Ascending aorta (tissue), 2 donors: ENCODE data around the gene HTATSF1. TPM values are rescaled to one million over a fixed set of nuclear protein-coding genes. Genes with fewer than 3 reads are reported as not detected.

ENCODE experiments used
- DNase-seq, 2 donors: peaks; one replicate each; pipeline ENCODE4 v3.0.0-alpha.2; 2019; ENCODE audit warnings: low spot score in 2 of 2
- H3K27ac ChIP-seq, 2 donors: fragments of 200-600 bp; sonication (generic); one replicate each; pipeline ENCODE4 v1.5.1; 2016 to 2017; ENCODE audit warnings: mild to moderate bottlenecking in 1 of 2
- H3K27me3 ChIP-seq: fragments of 200-600 bp; sonication (generic); one replicate; pipeline ENCODE4 v1.5.1; 2017
- H3K36me3 ChIP-seq, 2 donors: fragments of 200-600 bp; sonication (generic); one replicate each; pipeline ENCODE4 v1.5.1; 2016
- H3K4me1 ChIP-seq, 2 donors: fragments of 200-600 bp; sonication (generic); one replicate each; pipeline ENCODE4 v1.5.1; 2016 to 2017; ENCODE audit warnings: mild to moderate bottlenecking in 1 of 2
- H3K4me3 ChIP-seq, 2 donors: fragments of 200-600 bp; sonication (generic); one replicate each; pipeline ENCODE4 v1.5.1; 2016 to 2017; ENCODE audit warnings: mild to moderate bottlenecking in 1 of 2
- H3K9me3 ChIP-seq, 2 donors: fragments of 200-600 bp; sonication (generic); one replicate each; pipeline ENCODE4 v1.5.1; 2016
- intact Hi-C: fragments of 100-400 bp; cut with DNase I; formaldehyde crosslinking; loops from one replicate; pipeline ENCODE4 v1.15.1; 2023
- total RNA-seq: library from RNA; depleted of rRNA; stranded (reverse); fragments of >200 nt; gene quantifications from one replicate; pipeline ENCODE4 v1.1.0, GENCODE V29; 2016
- TF ChIP-seq, protein P1 (sequence below), 3 experiments: fragments of 200-600 bp in 2 of 3; fragments of 450-650 bp in 1 of 3; sonication (generic) in 2 of 3; IDR thresholded peaks; one replicate each; pipeline ENCODE4 v1.5.1; 2016 to 2019; ENCODE audit warnings: antibody characterized with exemption in 3 of 3, mild to moderate bottlenecking in 1 of 3, moderate library complexity in 1 of 3

Gene HTATSF1
- total RNA-seq, 1 donor from 2014 or later = 3.7 TPM

DNA sequence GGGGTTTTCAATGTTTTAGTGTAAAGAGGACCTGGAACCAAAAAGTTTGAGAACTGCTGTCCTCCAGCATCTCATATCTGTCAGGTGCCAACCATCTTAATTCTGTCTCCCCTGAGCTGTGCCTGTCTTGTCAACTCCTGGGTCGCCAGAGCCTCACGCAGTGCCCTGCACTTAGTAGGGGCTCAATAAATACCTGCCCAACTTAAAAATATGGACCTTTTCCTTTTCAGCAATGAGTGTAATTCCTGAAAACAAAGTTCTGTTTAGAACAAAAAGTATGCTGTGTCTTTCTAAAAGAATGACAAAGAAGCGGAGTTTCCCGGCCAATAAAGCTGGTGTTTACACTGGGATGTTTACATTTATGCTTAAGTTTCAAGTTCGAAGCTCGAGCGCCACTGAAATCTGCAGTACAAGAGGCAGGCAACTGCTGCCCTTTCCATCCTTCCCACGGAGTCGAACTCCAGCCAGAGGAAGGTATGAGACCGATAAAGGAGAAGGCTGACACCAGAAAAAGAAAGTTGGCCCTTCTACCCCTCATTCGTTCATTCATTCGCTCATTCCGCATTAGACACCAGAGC lies 1.1 kb upstream of the HTATSF1 start:
- peak overlapping the region; percentile 58 to 75 for H3K4me3 ChIP-seq
- H3K4me1 ChIP-seq = no peaks in the 10 kb centered on the region
- H3K27ac ChIP-seq = peak overlapping the region; percentile 86 to 93
- intact Hi-C loops = loop anchor here (5.0 to 10.0 kb wide), 5 partner anchors 229 to 524 kb away; partner anchors contain the start of gene MMGT1
- peaks cover 0 to 5% of the 10 kb centered on the region in 2 donors for H3K36me3 ChIP-seq
- TF ChIP-seq, protein P1, sequence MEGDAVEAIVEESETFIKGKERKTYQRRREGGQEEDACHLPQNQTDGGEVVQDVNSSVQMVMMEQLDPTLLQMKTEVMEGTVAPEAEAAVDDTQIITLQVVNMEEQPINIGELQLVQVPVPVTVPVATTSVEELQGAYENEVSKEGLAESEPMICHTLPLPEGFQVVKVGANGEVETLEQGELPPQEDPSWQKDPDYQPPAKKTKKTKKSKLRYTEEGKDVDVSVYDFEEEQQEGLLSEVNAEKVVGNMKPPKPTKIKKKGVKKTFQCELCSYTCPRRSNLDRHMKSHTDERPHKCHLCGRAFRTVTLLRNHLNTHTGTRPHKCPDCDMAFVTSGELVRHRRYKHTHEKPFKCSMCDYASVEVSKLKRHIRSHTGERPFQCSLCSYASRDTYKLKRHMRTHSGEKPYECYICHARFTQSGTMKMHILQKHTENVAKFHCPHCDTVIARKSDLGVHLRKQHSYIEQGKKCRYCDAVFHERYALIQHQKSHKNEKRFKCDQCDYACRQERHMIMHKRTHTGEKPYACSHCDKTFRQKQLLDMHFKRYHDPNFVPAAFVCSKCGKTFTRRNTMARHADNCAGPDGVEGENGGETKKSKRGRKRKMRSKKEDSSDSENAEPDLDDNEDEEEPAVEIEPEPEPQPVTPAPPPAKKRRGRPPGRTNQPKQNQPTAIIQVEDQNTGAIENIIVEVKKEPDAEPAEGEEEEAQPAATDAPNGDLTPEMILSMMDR (IDR thresholded peaks at IDR 0.05) = no peak
- peaks cover 4% of the 10 kb centered on the region for H3K27me3 ChIP-seq
- no peaks in the 10 kb centered on the region for H3K9me3 ChIP-seq
- DNase-seq = no peak

DNA sequence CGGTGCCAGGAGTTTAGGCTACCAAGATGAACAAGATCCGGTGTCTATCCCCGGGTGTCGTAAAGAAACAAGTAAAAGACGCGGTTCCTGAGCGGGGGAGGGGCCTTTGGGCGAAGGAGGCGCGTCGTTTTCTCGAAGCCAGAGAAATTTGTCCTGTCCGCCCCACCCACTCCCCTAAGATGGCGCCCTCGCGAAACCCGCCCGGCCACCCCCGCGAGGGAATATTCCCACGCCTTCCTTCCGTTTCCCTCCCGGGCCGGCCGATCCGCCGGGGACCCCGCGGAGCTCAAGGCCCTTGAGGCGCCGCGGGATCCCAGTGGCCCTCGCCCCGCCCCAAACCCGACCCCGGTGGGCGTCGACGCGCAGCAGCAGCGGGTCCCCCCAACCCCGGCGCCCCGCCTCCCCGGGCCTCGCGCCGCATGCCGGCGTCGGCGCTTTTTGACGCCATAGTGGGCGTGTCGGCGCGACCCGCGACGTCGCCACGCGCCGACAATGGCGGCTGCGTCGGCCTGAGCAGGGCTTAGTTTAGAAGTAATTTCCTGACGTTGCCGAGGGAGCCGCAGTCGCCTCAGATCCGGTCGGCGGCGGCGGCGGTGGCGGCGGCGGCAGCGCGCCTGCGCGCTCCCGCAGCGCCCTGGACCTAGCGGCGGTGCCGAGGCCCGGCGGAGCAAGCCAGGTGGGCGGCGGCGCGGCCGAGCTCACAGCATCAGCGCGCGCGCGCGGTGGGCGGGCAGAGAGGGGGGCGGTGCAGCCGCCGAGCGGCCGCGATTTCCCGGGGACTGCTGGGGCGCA lies 432 bp upstream of the HTATSF1 start:
- peak overlapping the region; percentile 86 to 93 for H3K27ac ChIP-seq
- peak overlapping the region; percentile 58 to 75 for H3K4me3 ChIP-seq
- intact Hi-C loops = loop anchor here (5.0 to 10.0 kb wide), 5 partner anchors 230 to 525 kb away; partner anchors contain the start of gene MMGT1
- H3K9me3 ChIP-seq = no peaks in the 10 kb centered on the region
- peaks cover 0 to 10% of the 10 kb centered on the region in 2 donors for H3K36me3 ChIP-seq
- H3K4me1 ChIP-seq = no peaks in the 10 kb centered on the region
- peaks cover 3% of the 10 kb centered on the region for H3K27me3 ChIP-seq
- TF ChIP-seq, protein P1 (IDR thresholded peaks at IDR 0.05) = peak in 1 of 3 experiments; percentile 3
- peak; percentile 49 to 93 for DNase-seq

DNA sequence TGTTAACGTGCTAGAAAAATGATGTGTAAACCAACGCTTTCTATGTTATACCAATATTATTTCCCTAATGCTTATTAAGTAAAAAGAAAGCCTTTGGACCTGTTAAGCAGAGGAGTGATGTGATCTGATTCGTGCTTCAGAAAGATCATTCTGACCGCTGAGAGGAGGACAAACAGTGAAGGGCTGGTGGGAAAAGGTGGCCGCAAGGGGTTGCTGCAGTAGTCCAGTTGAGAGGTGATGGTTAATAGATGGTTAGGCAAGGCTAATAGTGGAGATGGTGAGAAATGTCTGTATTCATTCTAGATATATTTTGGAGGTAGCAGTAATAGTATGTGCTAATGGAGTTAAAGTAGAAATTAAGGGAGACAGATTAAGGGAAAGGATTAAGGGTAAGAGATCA lies 21.7 kb downstream of the HTATSF1 start:
- H3K27ac ChIP-seq = no peak overlapping the region
- no peak for DNase-seq
- intact Hi-C loops = no loop called here

DNA sequence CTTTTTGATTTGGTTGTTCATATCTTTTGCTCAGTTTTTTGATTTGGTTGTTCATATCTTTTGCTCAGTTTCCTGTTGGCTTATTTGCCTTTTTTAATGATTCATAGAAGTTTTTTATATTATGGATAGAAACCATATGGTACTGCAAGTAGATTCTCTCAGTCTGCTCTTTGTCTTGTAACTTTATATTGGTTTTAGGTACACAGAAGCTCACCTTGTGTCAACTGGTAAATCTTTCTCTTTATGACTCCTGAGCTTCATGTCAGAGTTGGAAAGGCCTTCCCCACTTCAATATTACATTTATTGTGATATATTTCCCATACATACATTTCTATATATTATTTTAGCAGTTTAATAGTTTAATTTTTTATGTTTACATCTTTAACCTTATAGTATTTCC lies 26.4 kb downstream of the HTATSF1 start:
- DNase-seq = no peak
- TF ChIP-seq, protein P1 (IDR thresholded peaks at IDR 0.05) = no peak
- Histone ChIP-seq H3K27ac (no peak overlapping the region), H3K9me3 (no peaks in the 10 kb centered on the region), H3K4me1 (peaks cover 0 to 4% of the 10 kb centered on the region in 2 donors), H3K4me3 (no peak overlapping the region), H3K27me3 (no peaks in the 10 kb centered on the region), H3K36me3 (no peaks in the 10 kb centered on the region)
- intact Hi-C loops = no loop called here

More for the DNA sequence above, 21.7 kb downstream of the HTATSF1 start:
- Histone ChIP-seq H3K4me3 (no peak overlapping the region), H3K36me3 (no peaks in the 10 kb centered on the region), H3K4me1 (no peaks in the 10 kb centered on the region), H3K9me3 (no peaks in the 10 kb centered on the region), H3K27me3 (no peaks in the 10 kb centered on the region)
- TF ChIP-seq, protein P1 (IDR thresholded peaks at IDR 0.05) = no peak

- Histone ChIP-seq H3K4me1 (peaks cover 0 to 4% of the 10 kb centered on the region in 2 donors), H3K27ac (no peak overlapping the region), H3K9me3 (no peaks in the 10 kb centered on the region), H3K27me3 (no peaks in the 10 kb centered on the region), H3K36me3 (no peaks in the 10 kb centered on the region), H3K4me3 (no peak overlapping the region)
- peak in 1 of 2 donors; percentile 84 for DNase-seq
- intact Hi-C loops = no loop called here
- TF ChIP-seq, protein P1 (IDR thresholded peaks at IDR 0.05) = no peak
These were observed 28.6 kb downstream of the HTATSF1 start for GRCh38 chrX:136525738-136526606.
